Astrocyte (in vitro differentiated cells and primary cell): ENCODE results near the gene RBM23.

ENCODE experiments used
- CTCF ChIP-seq: IDR thresholded peaks from 2 replicates; pipeline ENCODE4 v1.5.1; 2011; ENCODE audit warnings: low read depth, mild to moderate bottlenecking, inconsistent platforms, low read length, moderate library complexity; ENCODE audit not compliant: insufficient read depth
- EZH2 ChIP-seq: IDR thresholded peaks from 2 replicates; pipeline ENCODE4 v1.6.1; 2012; ENCODE audit warnings: mild to moderate bottlenecking, low read length, inconsistent platforms; ENCODE audit not compliant: insufficient read depth

DNA sequence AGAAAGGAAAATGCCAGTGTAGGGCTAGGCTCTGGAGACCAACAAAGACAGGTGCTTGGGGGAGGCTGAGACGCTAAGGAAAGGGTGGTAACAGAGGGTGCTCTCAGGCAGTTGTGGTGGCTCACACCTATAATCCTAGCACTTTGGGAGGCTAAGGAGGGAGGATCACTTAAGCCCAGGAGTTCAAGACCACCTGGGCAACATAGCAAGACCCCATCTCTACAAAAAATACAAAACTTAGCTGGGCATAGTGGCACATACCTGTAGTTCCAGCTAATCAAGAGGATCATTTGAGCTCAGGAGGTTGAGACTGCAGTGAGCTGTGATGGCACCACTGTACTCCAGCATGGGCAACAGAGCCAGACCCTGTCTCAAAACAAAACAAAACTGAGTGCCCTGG lies 23.5 kb downstream of the RBM23 start:
- TF ChIP-seq CTCF (no peak), EZH2 (no peak)
